DND-41 (cell line): ENCODE measurements around the gene SHISA9.

Experiments
- ATAC-seq: fragments of 200-7000 bp; cut with Tn5 transposase; 3 replicates; pipeline ENCODE4 v1.9.1; 2021; ENCODE audit warnings: low read depth; ENCODE audit not compliant: insufficient read depth
- DNase-seq: peaks from one replicate; pipeline ENCODE4 v3.0.0-alpha.2; 2020
- H2AFZ ChIP-seq: 2 replicates; pipeline ENCODE4 v1.6.0; 2012; ENCODE audit warnings: low read depth, low read length
- H3K27ac ChIP-seq: 2 replicates; pipeline ENCODE4 v1.5.1; 2012; ENCODE audit warnings: low read length, inconsistent platforms
- H3K27me3 ChIP-seq: fragments of 200-600 bp; sonication (generic); 2 replicates; pipeline ENCODE4 v1.6.0; 2012; ENCODE audit warnings: low read length, mild to moderate bottlenecking, inconsistent platforms; ENCODE audit not compliant: insufficient read depth, poor library complexity
- H3K36me3 ChIP-seq: 2 replicates; pipeline ENCODE4 v1.5.1; 2012; ENCODE audit warnings: low read length, inconsistent platforms; ENCODE audit not compliant: insufficient read depth
- H3K4me1 ChIP-seq: 2 replicates; pipeline ENCODE4 v1.5.1; 2012; ENCODE audit warnings: mild to moderate bottlenecking, low read length; ENCODE audit not compliant: insufficient read depth
- H3K4me2 ChIP-seq: 2 replicates; pipeline ENCODE4 v1.6.0; 2012; ENCODE audit warnings: mild to moderate bottlenecking, moderate library complexity, low read length, inconsistent platforms; ENCODE audit not compliant: insufficient read depth
- H3K4me3 ChIP-seq, 2 experiments: fragments of 200-600 bp in 1 of 2; shearing (Covaris generic) in 1 of 2; 2 replicates each; pipeline ENCODE4 v1.5.1; 2012 to 2016; ENCODE audit warnings: inconsistent platforms in 2 of 2, low read length in 2 of 2, mild to moderate bottlenecking in 2 of 2, low read depth in 1 of 2, moderate library complexity in 1 of 2
- H3K79me2 ChIP-seq: 2 replicates; pipeline ENCODE4 v1.6.0; 2012; ENCODE audit warnings: low read length, inconsistent platforms; ENCODE audit not compliant: insufficient read depth
- H3K9ac ChIP-seq: 2 replicates; pipeline ENCODE4 v1.6.0; 2012; ENCODE audit warnings: low read depth, mild to moderate bottlenecking, inconsistent platforms, low read length, moderate library complexity
- H3K9me3 ChIP-seq: 2 replicates; pipeline ENCODE4 v1.5.1; 2012; ENCODE audit warnings: low read length, moderate library complexity, mild to moderate bottlenecking, inconsistent platforms; ENCODE audit not compliant: insufficient read depth, severe bottlenecking
- H4K20me1 ChIP-seq: 2 replicates; pipeline ENCODE4 v1.6.0; 2012; ENCODE audit warnings: low read length; ENCODE audit not compliant: insufficient read depth
- CTCF ChIP-seq: IDR thresholded peaks from 2 replicates; pipeline ENCODE4 v1.5.1; 2012; ENCODE audit warnings: borderline replicate concordance, low read length, moderate library complexity, mild to moderate bottlenecking; ENCODE audit not compliant: poor library complexity, severe bottlenecking; ENCODE audit errors: extremely low read depth
- EZH2 ChIP-seq: IDR thresholded peaks from 3 replicates; pipeline ENCODE4 v1.6.1; 2012; ENCODE audit warnings: borderline replicate concordance, low read depth, mild to moderate bottlenecking, moderate library complexity, low read length, inconsistent platforms; ENCODE audit not compliant: severe bottlenecking

SHISA9 gene

DNA sequence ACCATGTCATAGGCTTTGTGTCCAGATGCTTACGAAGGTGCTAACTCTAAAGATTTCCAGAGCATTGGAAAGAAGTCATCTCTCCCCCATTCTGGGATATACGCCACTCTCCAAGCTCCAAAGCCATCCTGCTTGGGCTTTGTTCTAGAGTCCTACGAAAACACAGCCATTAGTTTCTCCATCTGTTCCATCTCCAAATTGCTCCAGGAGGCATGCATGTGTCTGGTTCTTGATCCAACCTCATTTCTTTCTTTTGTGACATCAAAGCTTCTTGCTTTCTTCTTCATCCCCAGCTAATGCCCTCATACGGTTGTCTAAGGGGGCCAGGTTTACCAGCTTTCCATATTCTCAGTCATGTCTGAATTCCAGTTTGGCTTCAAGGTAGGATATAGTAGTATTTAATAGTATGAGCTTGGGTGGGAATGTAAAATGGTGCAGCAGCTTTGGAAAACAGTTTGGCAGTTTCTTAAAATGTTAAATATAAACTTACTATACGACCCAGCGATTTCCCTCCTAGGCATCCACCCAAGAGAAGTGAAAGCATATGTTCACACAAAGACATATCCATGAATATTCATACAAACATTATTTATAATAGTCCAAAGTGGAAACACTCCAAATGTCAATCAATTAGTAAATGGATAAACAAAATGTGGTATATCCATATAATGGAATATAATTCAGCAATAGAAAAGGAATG is 202.6 kb downstream of the SHISA9 start:
- no peak overlapping the region for H3K9ac ChIP-seq
- no peak overlapping the region for H2AFZ ChIP-seq
- no peak overlapping the region for H3K4me3 ChIP-seq
- no peaks in the 10 kb centered on the region for H3K9me3 ChIP-seq
- H3K4me1 ChIP-seq = no peaks in the 10 kb centered on the region
- H3K27me3 ChIP-seq = no peaks in the 10 kb centered on the region
- H3K36me3 ChIP-seq = no peaks in the 10 kb centered on the region
- ATAC-seq (no peak), DNase-seq (no peak)
- no peaks in the 10 kb centered on the region for H3K79me2 ChIP-seq
- H4K20me1 ChIP-seq = no peaks in the 10 kb centered on the region
- no peak overlapping the region for H3K27ac ChIP-seq
- TF ChIP-seq CTCF (no peak), EZH2 (no peak)
- no peak overlapping the region for H3K4me2 ChIP-seq

DNA sequence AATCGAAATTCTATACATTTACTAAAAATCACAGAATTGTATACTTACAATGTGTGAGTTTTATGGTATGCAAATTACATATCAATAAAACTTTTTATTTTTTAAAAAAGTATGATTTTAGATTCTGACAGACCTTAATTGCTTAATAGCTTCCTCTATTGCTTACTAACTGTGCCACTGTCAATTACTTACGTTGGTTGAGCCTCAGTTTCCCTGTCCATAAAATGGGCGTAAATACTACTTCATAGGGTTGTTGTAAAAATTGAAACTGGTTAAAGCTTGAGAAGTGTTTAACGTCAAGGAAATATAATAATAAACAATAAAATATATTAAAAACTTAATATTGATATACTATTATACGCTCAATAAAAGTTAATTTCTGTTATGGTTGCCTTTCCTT is 203.4 kb downstream of the SHISA9 start:
- DNase-seq (no peak), ATAC-seq (no peak)

GRCh38 chr16:13105427-13105826 is 204.0 kb downstream of the SHISA9 start:
- Histone ChIP-seq H3K27me3 (no peaks in the 10 kb centered on the region), H3K36me3 (no peaks in the 10 kb centered on the region), H3K4me3 (no peak overlapping the region), H3K9me3 (no peaks in the 10 kb centered on the region), H3K4me2 (no peak overlapping the region), H3K9ac (no peak overlapping the region), H3K27ac (no peak overlapping the region), H3K79me2 (no peaks in the 10 kb centered on the region), H4K20me1 (no peaks in the 10 kb centered on the region), H2AFZ (no peak overlapping the region), H3K4me1 (no peaks in the 10 kb centered on the region)
- no peak for TF ChIP-seq CTCF
- TF ChIP-seq EZH2 = no peak
- DNase-seq (no peak), ATAC-seq (no peak)

More for the DNA sequence above, 203.4 kb downstream of the SHISA9 start:
- Histone ChIP-seq H3K9me3 (no peaks in the 10 kb centered on the region), H2AFZ (no peak overlapping the region), H3K27me3 (no peaks in the 10 kb centered on the region), H3K27ac (no peak overlapping the region), H3K9ac (no peak overlapping the region), H4K20me1 (no peaks in the 10 kb centered on the region), H3K36me3 (no peaks in the 10 kb centered on the region), H3K4me3 (no peak overlapping the region), H3K4me1 (no peaks in the 10 kb centered on the region), H3K79me2 (no peaks in the 10 kb centered on the region), H3K4me2 (no peak overlapping the region)
- TF ChIP-seq CTCF (no peak), EZH2 (no peak)
